Tibial nerve (tissue), 3 donors: ENCODE measurements around the gene UMAD1.

ENCODE experiments used
- CTCF ChIP-seq, 5 experiments: fragments of 200-600 bp in 3 of 5; fragments of 450-650 bp in 2 of 5; sonication (generic) in 3 of 5; IDR thresholded peaks; one replicate each; pipeline ENCODE4 v1.5.1; 2016 to 2019; ENCODE audit warnings: antibody characterized with exemption in 5 of 5, mild to moderate bottlenecking in 3 of 5, moderate library complexity in 2 of 5
- POLR2A ChIP-seq, 2 donors: fragments of 450-650 bp; IDR thresholded peaks; one replicate each; pipeline ENCODE4 v1.6.1; 2017; ENCODE audit warnings: antibody characterized with exemption in 2 of 2, mild to moderate bottlenecking in 2 of 2, moderate library complexity in 2 of 2

- TF ChIP-seq POLR2A (IDR thresholded peaks at IDR 0.05), result no peak
- TF ChIP-seq CTCF (IDR thresholded peaks at IDR 0.05), result no peak
These were observed 61.0 kb downstream of the UMAD1 start for GRCh38 chr7:7701527-7701926.
